Lung (tissue), 12 donors: ENCODE results near the gene THRB. TPM values are rescaled to one million over a fixed set of nuclear protein-coding genes. Genes with fewer than 3 reads are reported as not detected.

ENCODE experiments used
- ATAC-seq: fragments of 200-7000 bp; cut with Tn5 transposase; one replicate; pipeline ENCODE4 v1.9.1; 2020; ENCODE audit warnings: moderate number of reproducible peaks; ENCODE audit not compliant: insufficient read depth, low FRiP score
- DNase-seq, 3 donors: peaks; one replicate each; pipeline ENCODE4 v3.0.0-alpha.2; 2013 to 2017
- H3K27ac ChIP-seq, 2 donors: one replicate each; pipeline ENCODE4 v1.5.1; 2013; ENCODE audit warnings: mild to moderate bottlenecking in 2 of 2, moderate library complexity in 2 of 2, control low read depth in 1 of 2, inconsistent platforms in 1 of 2, low read depth in 1 of 2, low read length in 1 of 2
- H3K27me3 ChIP-seq, 3 donors: one replicate each; pipeline ENCODE4 v1.5.1; 2013; ENCODE audit warnings: low read length in 2 of 3; ENCODE audit not compliant: control insufficient read depth in 3 of 3, insufficient read depth in 3 of 3
- H3K36me3 ChIP-seq, 4 donors: one replicate each; pipeline ENCODE4 v1.5.1; 2013; ENCODE audit warnings: low read length in 4 of 4, mild to moderate bottlenecking in 1 of 4, moderate library complexity in 1 of 4; ENCODE audit not compliant: control insufficient read depth in 4 of 4, insufficient read depth in 4 of 4
- H3K4me1 ChIP-seq, 5 donors: one replicate each; pipeline ENCODE4 v1.5.1; 2013; ENCODE audit warnings: low read length in 5 of 5, mild to moderate bottlenecking in 2 of 5, moderate library complexity in 1 of 5; ENCODE audit not compliant: control insufficient read depth in 5 of 5, insufficient read depth in 5 of 5
- H3K4me3 ChIP-seq: one replicate; pipeline ENCODE4 v1.5.1; 2013; ENCODE audit warnings: mild to moderate bottlenecking, control low read depth, moderate library complexity
- H3K9ac ChIP-seq, 2 donors: one replicate each; pipeline ENCODE4 v1.5.1; 2013; ENCODE audit warnings: low read length in 2 of 2, control low read depth in 1 of 2; ENCODE audit not compliant: insufficient read depth in 1 of 2
- H3K9me3 ChIP-seq, 4 donors: one replicate each; pipeline ENCODE4 v1.5.1; 2013; ENCODE audit warnings: low read length in 3 of 4, mild to moderate bottlenecking in 1 of 4, moderate library complexity in 1 of 4; ENCODE audit not compliant: control insufficient read depth in 4 of 4, insufficient read depth in 3 of 4
- WGBS, 2 donors: extraction: QIAGEN DNeasy Blood & Tissue Kit; methylation state at CpG; one replicate each; pipeline ENCODE4 v1.1.7; 2013; 5-methylcytosine and 5-hydroxymethylcytosine counted together
- polyA plus RNA-seq, 2 donors: library from polyadenylated mRNA; stranded (reverse); fragments of 200-250 nt; gene quantifications; one replicate each; pipeline ENCODE4 v1.2.1, GENCODE V29; 2013
- total RNA-seq, 2 donors: library from RNA; depleted of rRNA in 1 of 2; stranded (reverse); fragments of >200 nt in 1 of 2; gene quantifications; one replicate each; pipeline ENCODE4 v1.2.1, GENCODE V29; 2014 to 2021
- TF ChIP-seq, protein P1 (sequence below): IDR thresholded peaks from 2 replicates; pipeline ENCODE4 v1.5.1; 2012; ENCODE audit warnings: mild to moderate bottlenecking; ENCODE audit errors: control extremely low read depth, extremely low read depth
- donor health status: control.
- donor health status: control.
- donor health status: Bipolar disorder and iron deficiency.
- donor health status: healthy.
- donor health status: DM: yes; HTN: yes; CAD: no.

THRB gene
- total and polyA plus RNA-seq, 4 donors, result 2.1 to 23.5 (median 6.1) TPM

DNA sequence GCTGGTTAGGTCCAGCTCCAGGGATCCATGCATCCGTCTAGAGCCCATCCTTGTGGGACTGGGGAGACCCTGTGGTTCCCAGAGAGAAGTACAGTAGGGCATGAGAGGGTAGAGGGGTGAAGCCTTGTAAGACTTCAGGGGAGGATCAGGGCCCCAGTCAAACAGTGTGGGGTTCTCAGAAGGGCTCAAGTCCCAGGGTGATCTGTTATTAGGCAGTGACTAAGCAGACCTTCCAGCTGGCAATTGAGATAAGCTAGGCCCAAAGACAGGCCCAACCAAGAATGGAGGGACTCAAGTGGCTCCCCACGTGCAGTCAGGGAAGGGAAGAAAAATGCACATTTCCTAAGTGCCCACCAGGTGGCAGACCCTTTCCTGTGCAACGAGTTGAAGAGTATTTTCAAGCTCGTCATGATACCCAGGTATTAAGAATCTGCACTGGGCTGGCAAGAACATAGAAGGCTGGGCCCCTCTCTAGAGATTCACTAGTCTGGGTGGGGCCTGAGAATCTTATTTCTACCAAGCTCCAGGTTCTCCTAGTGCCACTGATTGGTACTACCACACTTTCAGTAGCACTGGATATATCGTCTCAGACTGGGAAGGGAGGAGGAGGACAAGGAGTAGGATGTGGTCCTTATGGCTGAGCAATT lies 308.8 kb downstream of the THRB start:
- H3K4me1 ChIP-seq, result peaks cover 0 to 3% (median 0%) of the 10 kb centered on the region in 5 donors
- TF ChIP-seq, protein P1, sequence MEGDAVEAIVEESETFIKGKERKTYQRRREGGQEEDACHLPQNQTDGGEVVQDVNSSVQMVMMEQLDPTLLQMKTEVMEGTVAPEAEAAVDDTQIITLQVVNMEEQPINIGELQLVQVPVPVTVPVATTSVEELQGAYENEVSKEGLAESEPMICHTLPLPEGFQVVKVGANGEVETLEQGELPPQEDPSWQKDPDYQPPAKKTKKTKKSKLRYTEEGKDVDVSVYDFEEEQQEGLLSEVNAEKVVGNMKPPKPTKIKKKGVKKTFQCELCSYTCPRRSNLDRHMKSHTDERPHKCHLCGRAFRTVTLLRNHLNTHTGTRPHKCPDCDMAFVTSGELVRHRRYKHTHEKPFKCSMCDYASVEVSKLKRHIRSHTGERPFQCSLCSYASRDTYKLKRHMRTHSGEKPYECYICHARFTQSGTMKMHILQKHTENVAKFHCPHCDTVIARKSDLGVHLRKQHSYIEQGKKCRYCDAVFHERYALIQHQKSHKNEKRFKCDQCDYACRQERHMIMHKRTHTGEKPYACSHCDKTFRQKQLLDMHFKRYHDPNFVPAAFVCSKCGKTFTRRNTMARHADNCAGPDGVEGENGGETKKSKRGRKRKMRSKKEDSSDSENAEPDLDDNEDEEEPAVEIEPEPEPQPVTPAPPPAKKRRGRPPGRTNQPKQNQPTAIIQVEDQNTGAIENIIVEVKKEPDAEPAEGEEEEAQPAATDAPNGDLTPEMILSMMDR, result peak; percentile 19
- H3K27me3 ChIP-seq, result no peaks in the 10 kb centered on the region
- ATAC-seq (peak; percentile 11), DNase-seq (peak; percentile 46 to 75 (median 61))
- H3K36me3 ChIP-seq, result no peaks in the 10 kb centered on the region
- no peaks in the 10 kb centered on the region for H3K9me3 ChIP-seq
- H3K27ac ChIP-seq, result no peak overlapping the region
- no peak overlapping the region for H3K4me3 ChIP-seq
- WGBS, 2 donors, result 35 to 37% methylated on average over 5 of the region's 5 CpGs
- H3K9ac ChIP-seq, result no peak overlapping the region

DNA sequence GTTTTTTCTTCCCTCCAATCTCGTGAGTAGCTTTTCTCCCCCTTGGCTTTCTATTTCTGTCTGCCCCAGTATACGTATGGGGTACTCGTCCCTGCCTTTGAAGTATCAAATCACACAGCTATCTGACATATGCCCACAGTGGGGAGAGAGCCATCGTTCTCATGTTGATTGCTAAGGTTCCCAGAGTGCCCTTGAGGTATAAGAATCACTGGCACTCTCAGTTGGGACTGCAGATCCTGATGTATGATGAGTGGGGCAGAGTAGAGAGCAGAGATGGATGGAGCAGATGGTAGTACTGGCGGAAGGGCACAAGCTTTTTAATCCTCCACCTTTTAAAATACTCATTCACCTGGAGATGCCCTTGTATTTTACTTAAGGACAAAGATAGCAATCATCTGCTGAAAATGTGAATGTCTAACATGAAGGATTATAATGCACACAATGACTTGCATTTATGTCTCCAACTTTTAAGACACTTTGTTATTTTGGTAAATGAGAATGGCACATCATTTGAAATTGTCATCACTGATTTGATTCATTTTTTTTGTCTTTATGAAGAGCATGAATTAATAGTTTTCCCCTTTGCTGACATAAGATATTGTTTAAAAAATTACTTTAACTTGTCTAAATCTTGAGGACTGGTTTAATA lies 310.0 kb downstream of the THRB start:
- Histone ChIP-seq H3K27ac (no peak overlapping the region), H3K36me3 (no peaks in the 10 kb centered on the region), H3K9ac (no peak overlapping the region), H3K27me3 (no peaks in the 10 kb centered on the region), H3K9me3 (no peaks in the 10 kb centered on the region), H3K4me1 (peaks cover 0 to 3% (median 0%) of the 10 kb centered on the region in 5 donors), H3K4me3 (no peak overlapping the region)
- 86 to 88% methylated on average over 5 of the region's 5 CpGs for WGBS, 2 donors
- ATAC-seq, result no peak
- TF ChIP-seq, protein P1, result no peak
- no peak for DNase-seq

DNA sequence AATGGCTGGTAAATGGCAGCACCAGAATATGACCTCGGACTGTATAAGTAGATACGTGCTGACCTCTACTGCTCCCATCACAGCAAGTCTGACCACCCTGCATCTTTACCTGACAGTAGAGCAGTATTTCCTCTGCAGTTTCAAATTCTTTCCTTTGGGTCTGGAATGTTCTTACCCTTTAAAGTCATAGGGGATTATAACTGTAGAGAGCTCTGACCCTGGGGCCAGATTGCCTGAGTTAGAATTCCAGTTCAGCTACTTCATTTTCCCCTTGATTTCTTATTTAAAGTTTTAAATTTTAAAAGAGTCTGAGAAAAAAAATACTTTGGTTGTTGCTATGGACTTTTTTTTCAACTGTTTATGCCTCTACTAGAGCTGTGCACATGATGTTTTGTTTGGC lies 311.9 kb downstream of the THRB start:
- WGBS, 2 donors, result 91 to 94% methylated on average over 2 of the region's 2 CpGs
- Histone ChIP-seq H3K27ac (no peak overlapping the region), H3K9ac (no peak overlapping the region), H3K27me3 (no peaks in the 10 kb centered on the region), H3K36me3 (no peaks in the 10 kb centered on the region), H3K9me3 (no peaks in the 10 kb centered on the region), H3K4me1 (peaks cover 0 to 3% (median 0%) of the 10 kb centered on the region in 5 donors), H3K4me3 (no peak overlapping the region)
- TF ChIP-seq, protein P1, result no peak
- ATAC-seq (no peak), DNase-seq (no peak)
